Measurements from ENCODE around the gene FBXO42. TPM values are rescaled to one million over a fixed set of nuclear protein-coding genes. Genes with fewer than 3 reads are reported as not detected.
"Not testable (repeated sequence)": the region's sequence is repeated elsewhere in the genome, so short reads cannot be mapped to it uniquely, and the experiment has no call there.

FBXO42 gene
- total and polyA plus RNA-seq, 9 of the 15 experiments (the other 6 are each of a cell fraction or from before 2014, with no cell fraction given), result 7.2 to 24.8 (median 17.4) TPM

DNA sequence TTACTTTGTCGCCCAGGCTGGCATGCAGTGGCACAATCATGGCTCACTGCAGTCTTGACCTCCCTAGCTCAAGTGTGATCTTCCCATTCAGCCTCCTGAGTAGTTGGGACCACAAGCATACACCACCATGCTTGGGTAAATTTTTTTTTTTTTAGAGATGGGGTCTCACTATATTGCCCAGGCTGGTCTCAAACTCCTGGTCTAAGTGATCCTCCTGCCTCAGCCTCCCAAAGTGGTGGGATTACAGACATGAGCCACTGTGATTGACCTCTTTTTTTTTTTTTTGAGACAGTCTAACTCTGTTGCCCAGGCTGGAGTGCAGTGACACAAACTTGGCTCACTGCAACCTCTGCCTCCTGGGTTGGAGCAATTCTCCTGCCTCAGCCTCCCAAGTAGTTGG is 106.0 kb downstream of the FBXO42 start:
- BruUV-seq (replicated peaks); H3K4me2 ChIP-seq (ENCODE audit: insufficient read depth, low read length); H3K9me1 ChIP-seq (ENCODE audit: control insufficient read depth, insufficient read depth, low read length); H3K27ac ChIP-seq (ENCODE audit: extremely low read depth, low read depth, low read length); H3K9me3 ChIP-seq (replicated peaks; ENCODE audit: control insufficient read depth, insufficient read depth, low read depth, low read length); ATAC-seq; DNase-seq (ENCODE audit: extremely low read depth in 1 of 4, low spot score in 3 of 4); H2AFZ ChIP-seq (ENCODE audit: low read depth, low read length); in situ Hi-C loops (cut with MboI); H3K4me3 ChIP-seq; H3K27me3 ChIP-seq (ENCODE audit: control insufficient read depth in 2 of 2, insufficient read depth in 2 of 2, low read length in 2 of 2); FAIRE-seq; H3K9ac ChIP-seq (ENCODE audit: insufficient read depth in 1 of 2, low read depth in 2 of 2, low read length in 2 of 2); H3K79me2 ChIP-seq (ENCODE audit: control insufficient read depth, insufficient read depth, low read length); H4K20me1 ChIP-seq (replicated peaks; ENCODE audit: control insufficient read depth, insufficient read depth, low read length): not testable (repeated sequence)
- Histone ChIP-seq H3K4me1 (replicated peaks in 1 of 2; ENCODE audit: control insufficient read depth in 2 of 2, insufficient read depth in 2 of 2, low read length in 2 of 2) (peaks cover 17 to 49% of the 10 kb centered on the region in 2 experiments), H3K36me3 (ENCODE audit: control insufficient read depth, insufficient read depth, low read length) (peaks cover 38% of the 10 kb centered on the region)
- ChIA-PET POLR2A (interaction anchor here (0.6 to 1.5 kb wide), 4 partner anchors 9 to 190 kb away, joined by 4 to 6 read pairs (median 4); partner anchors contain the start of gene CPLANE2), CTCF (ENCODE audit: low intra/inter-chr PET ratio) (interaction anchor here (0.6 to 0.9 kb wide), 3 partner anchors 41 to 164 kb away, joined by 3 read pairs; no protein-coding TSS in a partner anchor)
- intact Hi-C loops (cut with micrococcal nuclease), result loop anchor here (5.0 kb wide), 1 partner anchor 106 kb away; the partner anchor contains the start of gene FBXO42
- 88% methylated on average over 1 of the region's 1 CpG for WGBS (ENCODE audit: insufficient coverage, low coverage, missing lambda C conversion rate)
- TF ChIP-seq ZNF121 (CRISPR knock-in tag; conservative IDR thresholded peaks at IDR 0.05) (peak; percentile 73), SMARCA5 (IDR thresholded peaks at IDR 0.05) (peak; percentile 42; the same call in 1 of the 2 replicates)

DNA sequence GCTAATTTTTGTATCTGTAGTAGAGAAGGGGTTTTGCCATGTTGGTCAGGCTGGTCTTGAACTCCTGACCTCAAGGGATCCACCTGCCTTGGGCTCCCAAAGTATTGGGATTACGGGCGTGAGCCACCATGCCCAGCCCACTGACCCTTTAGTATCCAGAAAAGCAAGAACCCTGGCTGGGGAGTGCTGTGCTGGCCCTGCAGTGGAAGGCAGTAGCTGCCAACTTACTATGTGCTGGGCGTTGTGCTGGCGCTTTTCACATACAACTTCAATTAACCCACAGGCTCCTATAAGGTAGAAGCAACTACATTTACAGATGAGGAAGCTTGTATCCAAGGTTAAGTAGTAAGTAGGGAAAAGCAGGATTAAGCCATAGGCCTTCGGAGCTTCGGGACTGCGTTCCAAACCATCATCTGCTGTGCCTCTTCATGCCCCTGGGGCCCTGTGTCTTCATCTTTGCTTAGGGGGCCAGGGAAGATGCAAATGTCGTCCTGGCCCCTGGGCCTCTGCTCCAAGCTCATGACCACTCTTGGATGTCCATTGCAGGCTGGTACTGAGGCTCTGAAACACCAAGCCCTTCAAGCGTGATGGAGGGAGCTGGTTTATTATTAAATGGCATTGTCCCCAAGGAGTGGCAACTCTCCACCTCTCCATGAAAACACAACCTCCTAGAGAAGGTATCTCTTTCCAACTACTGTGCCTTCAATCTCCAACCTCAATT is 106.6 kb downstream of the FBXO42 start:
- Histone ChIP-seq H3K9ac (ENCODE audit: insufficient read depth in 1 of 2, low read depth in 2 of 2, low read length in 2 of 2) (no peak overlapping the region), H3K27me3 (ENCODE audit: control insufficient read depth in 2 of 2, insufficient read depth in 2 of 2, low read length in 2 of 2) (no peaks in the 10 kb centered on the region), H3K27ac (ENCODE audit: extremely low read depth, low read depth, low read length) (no peak overlapping the region), H3K4me2 (ENCODE audit: insufficient read depth, low read length) (no peak overlapping the region), H3K79me2 (ENCODE audit: control insufficient read depth, insufficient read depth, low read length) (peaks cover 6% of the 10 kb centered on the region; the same call in 1 of the 3 replicates), H3K9me3 (replicated peaks; ENCODE audit: control insufficient read depth, insufficient read depth, low read depth, low read length) (no peaks in the 10 kb centered on the region), H3K4me1 (replicated peaks in 1 of 2; ENCODE audit: control insufficient read depth in 2 of 2, insufficient read depth in 2 of 2, low read length in 2 of 2) (peaks cover 13 to 48% of the 10 kb centered on the region in 2 experiments), H3K36me3 (ENCODE audit: control insufficient read depth, insufficient read depth, low read length) (peaks cover 32% of the 10 kb centered on the region), H2AFZ (ENCODE audit: low read depth, low read length) (no peak overlapping the region), H4K20me1 (replicated peaks; ENCODE audit: control insufficient read depth, insufficient read depth, low read length) (no peaks in the 10 kb centered on the region), H3K4me3 (no peak overlapping the region), H3K9me1 (ENCODE audit: control insufficient read depth, insufficient read depth, low read length) (peaks cover 7% of the 10 kb centered on the region)
- TF ChIP-seq POLR2AphosphoS5 (IDR thresholded peaks at IDR 0.05; ENCODE audit: control insufficient read depth, insufficient read depth, low read depth, low read length), result no peak
- TF ChIP-seq POLR2AphosphoS2 (IDR thresholded peaks at IDR 0.05; ENCODE audit: low read length), result peak; percentile 30; the same call in 1 of the 2 replicates
- ChIA-PET CTCF (ENCODE audit: low intra/inter-chr PET ratio) (interaction anchor here (0.6 to 2.7 kb wide), 5 partner anchors 58 to 167 kb away, joined by 3 to 38 read pairs (median 8); no protein-coding TSS in a partner anchor), POLR2A (interaction anchor here (0.6 to 1.5 kb wide), 8 partner anchors 8 to 191 kb away, joined by 3 to 8 read pairs (median 5); partner anchors contain the start of gene CPLANE2)
- intact Hi-C loops (cut with micrococcal nuclease), result loop anchor here (2.0 to 5.0 kb wide), 2 partner anchors 55 to 107 kb away; partner anchors contain the start of gene FBXO42
- 90% methylated on average over 9 of the region's 9 CpGs for WGBS (ENCODE audit: insufficient coverage, low coverage, missing lambda C conversion rate)
- no TSS peak for BruUV-seq (replicated peaks)
- DNase-seq (ENCODE audit: extremely low read depth in 1 of 4, low spot score in 3 of 4), result no peak
- FAIRE-seq, result no peak
- in situ Hi-C loops (cut with MboI), result no loop called here
- ATAC-seq, result no peak

Measured in K562 (cell line).